Fibroblast of skin of right quadriceps (primary cell): ENCODE results near the gene SLC38A10.

Source experiments
- DNase-seq: peaks from one replicate; pipeline ENCODE4 v3.0.0-alpha.2; 2013

SLC38A10 gene

DNA sequence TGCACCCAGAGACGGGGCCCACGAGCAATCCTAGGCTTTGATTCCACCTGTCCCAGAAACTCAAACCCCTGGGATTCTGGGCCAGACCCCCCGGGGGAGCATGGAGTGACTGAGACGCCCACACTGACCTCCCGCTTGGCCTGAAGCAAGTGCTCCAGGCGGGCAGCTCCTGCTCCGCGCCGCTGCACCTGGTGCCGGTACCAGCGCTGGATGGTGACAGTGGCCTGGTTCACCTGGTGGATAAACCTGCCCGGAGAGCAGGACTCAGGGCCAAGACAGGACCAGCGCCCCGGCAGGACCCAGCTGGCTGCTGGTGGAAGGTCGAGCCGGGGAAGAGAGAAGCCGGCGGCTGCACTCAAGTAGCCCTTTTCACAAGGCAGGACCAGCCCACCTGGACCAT lies 94.9 kb downstream of the SLC38A10 start:
- no peak for DNase-seq

DNA sequence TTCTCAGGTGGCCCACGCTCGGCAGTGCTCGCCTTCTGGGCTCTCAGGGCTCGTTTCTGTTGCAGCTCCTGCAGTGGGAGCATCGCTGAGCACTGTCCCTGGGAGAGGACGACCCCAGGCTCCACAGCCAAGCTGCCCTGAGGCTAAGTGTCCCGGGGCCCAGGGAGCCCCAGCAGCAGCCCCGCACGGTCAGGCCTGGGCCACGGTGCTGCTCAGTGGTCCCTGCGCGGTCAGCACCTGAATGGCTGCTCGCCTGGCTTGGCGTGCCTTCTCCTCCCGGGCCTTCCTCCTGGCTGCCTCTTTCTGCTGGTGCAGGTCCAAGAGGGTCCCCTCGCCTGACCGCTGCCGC lies 95.7 kb downstream of the SLC38A10 start:
- DNase-seq: no peak

DNA sequence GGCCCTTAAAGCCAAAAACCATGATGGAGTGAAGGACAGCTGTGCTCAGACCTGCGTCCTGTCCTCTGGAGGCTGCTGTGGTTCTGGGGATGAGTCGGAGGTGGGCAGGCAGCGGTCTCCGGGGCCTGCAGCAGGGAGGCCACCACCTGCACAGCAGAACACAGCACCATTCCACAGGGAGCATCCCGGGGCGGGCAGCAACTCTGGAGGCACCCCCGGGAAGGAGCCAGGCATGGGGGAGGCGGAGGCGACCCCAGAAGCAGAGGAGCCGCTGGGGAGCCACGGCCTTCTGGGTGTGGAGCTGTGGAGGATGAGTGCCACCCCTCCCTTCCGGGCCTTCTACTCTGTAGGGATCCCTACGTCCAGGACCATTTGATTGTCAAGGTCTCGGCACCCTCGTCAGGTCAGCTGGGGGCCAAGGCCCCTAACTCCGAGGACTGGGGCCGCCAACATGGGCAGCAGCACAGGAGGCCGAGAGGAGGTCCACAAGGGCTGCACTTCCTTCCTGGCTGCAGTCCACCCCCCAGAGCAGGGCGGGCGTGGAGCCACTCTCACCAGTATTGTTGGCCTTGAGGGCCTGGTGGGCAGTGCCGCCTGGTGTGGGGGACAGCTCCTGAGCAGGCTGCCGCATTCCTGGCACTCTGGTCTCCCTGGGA lies 96.2 kb downstream of the SLC38A10 start:
- no peak for DNase-seq

GRCh38 chr17:81197831-81198490 lies 97.1 kb downstream of the SLC38A10 start:
- DNase-seq: no peak

DNA sequence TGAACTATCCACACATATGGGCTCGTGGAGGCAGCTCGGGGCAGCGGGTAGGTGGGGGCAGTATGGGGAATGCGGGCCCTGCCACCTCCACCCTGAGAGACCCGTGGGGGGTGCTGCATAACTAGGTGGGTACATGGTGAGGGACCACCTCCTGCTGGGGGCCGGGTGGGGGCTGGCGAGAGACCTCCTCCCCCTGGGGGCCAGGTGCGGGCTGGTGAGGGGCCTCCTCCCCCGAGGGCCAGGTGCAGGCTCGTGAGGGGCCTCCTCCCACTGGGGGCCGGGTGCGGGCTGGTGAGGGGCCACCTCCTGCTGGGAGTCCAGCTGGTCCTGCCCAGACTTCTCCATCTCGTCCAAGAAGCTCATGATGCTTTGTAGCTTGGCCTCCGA lies 97.7 kb downstream of the SLC38A10 start:
- no peak for DNase-seq

DNA sequence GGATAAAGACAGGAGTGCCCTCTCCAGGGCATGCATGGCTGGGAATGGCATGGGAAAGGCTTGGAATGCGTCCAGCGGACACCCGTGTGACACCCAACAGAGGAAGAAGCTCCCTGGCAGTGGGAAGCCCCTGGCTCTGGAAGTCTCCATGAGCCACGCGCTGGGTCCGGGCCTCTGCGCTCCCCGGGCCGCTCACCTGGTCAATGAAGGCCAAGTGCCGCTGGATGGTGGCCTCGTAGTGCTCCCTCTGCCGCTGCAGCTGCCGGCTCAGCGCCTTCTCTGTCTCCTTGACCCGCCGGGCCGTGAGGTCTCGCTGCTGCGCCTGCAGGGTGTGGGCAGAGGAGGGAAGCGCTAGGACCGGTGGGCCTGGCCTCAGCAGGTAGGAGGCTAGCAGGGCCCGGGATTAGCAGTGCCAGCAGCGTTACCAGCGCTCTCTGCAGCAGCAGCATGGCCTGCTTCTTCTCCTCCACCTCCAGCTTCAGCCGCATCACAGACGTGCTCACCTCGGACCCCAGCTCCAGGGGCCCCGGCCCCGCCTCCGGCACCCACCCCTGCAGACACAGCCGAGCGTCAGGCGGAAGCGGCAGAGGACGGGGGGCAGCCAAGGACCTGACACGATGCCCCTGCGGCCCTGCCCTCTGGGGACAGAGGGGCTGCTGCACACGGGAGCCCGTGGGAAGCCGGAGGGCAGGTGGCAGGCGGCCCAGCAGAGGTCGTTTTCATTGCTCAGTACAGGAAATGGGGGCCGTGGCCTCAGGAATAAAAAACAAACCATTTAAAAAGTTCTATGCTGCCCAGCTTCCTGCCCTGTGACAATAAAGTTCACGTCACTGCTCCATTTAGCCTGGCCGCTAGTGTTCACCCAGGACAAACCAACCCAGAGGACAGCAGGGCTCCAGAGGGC lies 98.3 kb downstream of the SLC38A10 start:
- no peak for DNase-seq

DNA sequence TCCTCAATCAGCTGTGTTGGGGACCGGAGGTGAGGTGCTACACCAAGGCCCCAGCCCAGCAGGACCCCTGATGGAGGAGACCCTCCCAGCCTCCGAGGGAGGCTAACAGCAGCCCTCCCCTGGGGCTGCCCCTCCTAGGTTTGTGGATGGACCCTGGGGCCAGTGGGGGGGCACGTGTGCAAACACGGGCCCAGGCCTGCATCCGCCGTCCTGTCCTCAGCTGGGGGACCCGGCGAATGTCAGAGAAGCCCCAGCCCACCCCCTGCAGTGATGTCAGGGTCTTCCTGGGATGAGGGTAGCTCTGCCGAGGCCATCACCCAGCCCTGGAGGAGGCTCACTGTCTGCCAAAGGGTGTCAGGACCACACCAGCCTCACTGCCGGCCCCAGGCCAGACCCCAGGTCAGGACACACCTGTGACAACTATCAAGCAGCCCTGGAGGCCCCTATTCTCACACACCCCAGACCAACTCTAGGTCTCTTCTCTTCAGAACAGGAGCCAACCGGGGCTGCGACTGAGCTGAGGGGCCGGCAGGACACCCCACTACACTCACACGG lies 99.1 kb downstream of the SLC38A10 start:
- DNase-seq: no peak
